IMR-90 (cell line): ENCODE measurements around the gene FAM8A1. TPM values are rescaled to one million over a fixed set of nuclear protein-coding genes. Genes with fewer than 3 reads are reported as not detected.
A peak's percentile ranks its signal among the peaks of the same experiment; 100 is the strongest.

Experiments used
- ATAC-seq: fragments of 200-7000 bp; cut with Tn5 transposase; 2 replicates; pipeline ENCODE4 v1.9.1; 2020; ENCODE audit warnings: low read depth, mild to moderate bottlenecking, moderate library complexity
- Bru-seq: library from RNA; stranded (reverse); fragments of 400-500 nt; gene quantifications from one replicate; lab custom pipeline; 2021; lab: Mats Ljungman, UMichigan
- BruChase-seq, 2 experiments: library from RNA; stranded (reverse); fragments of 400-500 nt; gene quantifications; one replicate each; lab custom pipeline; 2021; lab: Mats Ljungman, UMichigan
- BruUV-seq: library from RNA; stranded (reverse); fragments of 400-500 nt; replicated peaks from 2 replicates; lab custom pipeline; 2021; lab: Mats Ljungman, UMichigan
- CTCF ChIA-PET: fragments of 300-600 bp; formaldehyde crosslinking; extraction: SDS; loops from one replicate; lab custom pipeline; 2021; ENCODE audit warnings: antibody characterized with exemption; lab: Yijun Ruan, JAX
- POLR2A ChIA-PET: fragments of 300-600 bp; sonication (Branson Sonifier 250); formaldehyde crosslinking; loops from one replicate; lab custom pipeline; 2022; ENCODE audit warnings: antibody characterized with exemption; ENCODE audit not compliant: unreplicated experiment; lab: Charles Lee
- DNase-seq: peaks from one replicate; pipeline ENCODE4 v3.0.0; 2013
- H2AFZ ChIP-seq: replicated peaks from 2 replicates; pipeline ENCODE3; 2013; ENCODE audit warnings: low read length, mild to moderate bottlenecking; ENCODE audit not compliant: poor library complexity
- H2AK5ac ChIP-seq: 2 replicates; pipeline ENCODE4 v1.6.1; 2013; ENCODE audit warnings: low read depth, low read length, inconsistent platforms
- H2AK9ac ChIP-seq: replicated peaks from 2 replicates; pipeline ENCODE3; 2013; ENCODE audit warnings: mild to moderate bottlenecking, low read depth, low read length, moderate library complexity; ENCODE audit not compliant: poor library complexity
- H2BK120ac ChIP-seq: 2 replicates; pipeline ENCODE4 v1.6.1; 2013; ENCODE audit warnings: low read depth, low read length, inconsistent platforms
- H2BK15ac ChIP-seq: 3 replicates; pipeline ENCODE4 v1.6.1; 2013; ENCODE audit warnings: low read depth, low read length, inconsistent platforms
- H2BK20ac ChIP-seq: 2 replicates; pipeline ENCODE4 v1.6.1; 2013; ENCODE audit warnings: low read depth, mild to moderate bottlenecking, inconsistent platforms, low read length, moderate library complexity
- H2BK5ac ChIP-seq: 2 replicates; pipeline ENCODE4 v1.6.1; 2013; ENCODE audit warnings: mild to moderate bottlenecking, low read depth, low read length, inconsistent platforms; ENCODE audit not compliant: poor library complexity, severe bottlenecking
- H3K14ac ChIP-seq: replicated peaks from 2 replicates; pipeline ENCODE4 v1.6.1; 2013; ENCODE audit warnings: low read depth, low read length, inconsistent platforms
- H3K18ac ChIP-seq: 2 replicates; pipeline ENCODE4 v1.6.1; 2013; ENCODE audit warnings: low read depth, low read length, control low read depth
- H3K23ac ChIP-seq: 2 replicates; pipeline ENCODE4 v1.6.1; 2013; ENCODE audit warnings: low read depth, low read length, inconsistent platforms
- H3K27ac ChIP-seq: 2 replicates; pipeline ENCODE4 v1.5.1; 2013; ENCODE audit warnings: mild to moderate bottlenecking, control low read depth, low read length; ENCODE audit not compliant: insufficient read depth
- H3K27me3 ChIP-seq: 2 replicates; pipeline ENCODE4 v1.6.1; 2013; ENCODE audit warnings: low read length; ENCODE audit not compliant: control insufficient read depth, insufficient read depth
- H3K36me3 ChIP-seq: 2 replicates; pipeline ENCODE4 v1.6.1; 2013; ENCODE audit warnings: low read length, mixed read lengths; ENCODE audit not compliant: control insufficient read depth, insufficient read depth
- H3K4ac ChIP-seq: 2 replicates; pipeline ENCODE4 v1.6.1; 2013; ENCODE audit warnings: low read depth, low read length, inconsistent platforms
- H3K4me1 ChIP-seq: 2 replicates; pipeline ENCODE4 v1.6.1; 2013; ENCODE audit warnings: low read length, mixed read lengths; ENCODE audit not compliant: control insufficient read depth, insufficient read depth
- H3K4me2 ChIP-seq: 2 replicates; pipeline ENCODE4 v1.6.1; 2013; ENCODE audit warnings: low read depth, mild to moderate bottlenecking, control low read depth, low read length, moderate library complexity
- H3K4me3 ChIP-seq: 2 replicates; pipeline ENCODE4 v1.5.1; 2013; ENCODE audit warnings: low read depth, mild to moderate bottlenecking, control low read depth, low read length, moderate library complexity; ENCODE audit not compliant: insufficient read depth
- H3K56ac ChIP-seq: 2 replicates; pipeline ENCODE4 v1.6.1; 2013; ENCODE audit warnings: low read length, inconsistent platforms; ENCODE audit not compliant: insufficient read depth; ENCODE audit errors: extremely low read depth
- H3K79me1 ChIP-seq, 2 experiments: 2 replicates each; pipeline ENCODE4 v1.6.1; 2013; ENCODE audit warnings: low read length in 2 of 2, inconsistent platforms in 1 of 2, low read depth in 1 of 2
- H3K9ac ChIP-seq: 2 replicates; pipeline ENCODE4 v1.6.1; 2013; ENCODE audit warnings: low read depth, low read length, control low read depth
- H3K9me1 ChIP-seq: 2 replicates; pipeline ENCODE4 v1.6.1; 2013; ENCODE audit warnings: low read length, inconsistent platforms; ENCODE audit not compliant: insufficient read depth
- H3K9me3 ChIP-seq: 2 replicates; pipeline ENCODE4 v1.6.1; 2013; ENCODE audit warnings: low read length; ENCODE audit not compliant: control insufficient read depth, insufficient read depth
- H4K20me1 ChIP-seq: 2 replicates; pipeline ENCODE4 v1.6.1; 2013; ENCODE audit warnings: low read length, inconsistent platforms; ENCODE audit not compliant: insufficient read depth
- H4K5ac ChIP-seq: 2 replicates; pipeline ENCODE4 v1.6.1; 2013; ENCODE audit warnings: mild to moderate bottlenecking, low read depth, low read length, control low read depth
- H4K8ac ChIP-seq, 2 experiments: 2 replicates each; pipeline ENCODE4 v1.6.1; 2013; ENCODE audit warnings: low read depth in 2 of 2, low read length in 2 of 2, control low read depth in 1 of 2, inconsistent platforms in 1 of 2
- H4K91ac ChIP-seq: 2 replicates; pipeline ENCODE4 v1.6.1; 2013; ENCODE audit warnings: low read depth, low read length, inconsistent platforms; ENCODE audit not compliant: insufficient read depth
- CTCF ChIP-seq: conservative IDR thresholded peaks from 2 replicates; pipeline ENCODE4 v1.5.1; 2012; ENCODE audit warnings: mild to moderate bottlenecking, low read depth, low read length, improper control_type of control experiment
- ELK1 ChIP-seq: fragments of 150-350 bp; IDR thresholded peaks from 2 replicates; pipeline ENCODE4 v1.6.1; 2016; ENCODE audit warnings: low read depth, mild to moderate bottlenecking, low read length, moderate library complexity, borderline replicate concordance
- MAZ ChIP-seq: IDR thresholded peaks from 2 replicates; pipeline ENCODE4 v1.6.1; 2012; ENCODE audit warnings: low read depth, mild to moderate bottlenecking, low read length, improper control_type of control experiment, moderate library complexity, borderline replicate concordance
- NFE2L2 ChIP-seq: fragments of 150-350 bp; IDR thresholded peaks from 2 replicates; pipeline ENCODE4 v1.6.1; 2016; ENCODE audit warnings: low read depth, mild to moderate bottlenecking, low read length
- WGBS, 2 experiments: methylation state at CpG; one replicate each; pipeline versions ENCODE4 v1.1.5 to v1.1.7; 2013; ENCODE audit warnings: missing lambda C conversion rate in 2 of 2; ENCODE audit not compliant: insufficient read length in 1 of 2; ENCODE audit errors: extremely low coverage in 2 of 2; 5-methylcytosine and 5-hydroxymethylcytosine counted together
- dilution Hi-C: fragments of 300-500 bp; cut with HindIII; formaldehyde crosslinking; loops from one replicate; pipeline ENCODE4 v1.14.3; 2018; ENCODE audit warnings: low sequenced_read_pairs; ENCODE audit not compliant: unreplicated experiment
- in situ Hi-C: fragments of 300-500 bp; cut with MboI; formaldehyde crosslinking; loops from 3 replicates; pipeline ENCODE4 v1.14.3; 2019; ENCODE audit warnings: low sequenced_read_pairs, inconsistent platforms, mixed read lengths
- intact Hi-C: fragments of 100-400 bp; cut with micrococcal nuclease; formaldehyde crosslinking; loops from 2 replicates; pipeline ENCODE4 v1.10.0; 2022
- long read RNA-seq: library from polyadenylated mRNA; unstranded; transcript quantifications from one replicate; pipeline ENCODE4 v2.0.0, GENCODE V29; 2021; ENCODE audit not compliant: unreplicated experiment
- polyA plus RNA-seq, 3 experiments: library from polyadenylated mRNA; depleted of rRNA; stranded (reverse); fragments of >200 nt; gene quantifications; 2 replicates each; pipeline ENCODE4 v1.2.3, GENCODE V29; 2012; ENCODE audit warnings: low replicate concordance in 1 of 3
- total RNA-seq: library from RNA; depleted of rRNA; stranded (reverse); fragments of >200 nt; gene quantifications from 2 replicates; pipeline ENCODE4 v1.2.3, GENCODE V29; 2012; rRNA removed
- TF ChIP-seq, protein P1 (sequence below): fragments of 150-350 bp; IDR thresholded peaks from 2 replicates; pipeline ENCODE4 v1.6.1; 2017; ENCODE audit warnings: mild to moderate bottlenecking, antibody characterized with exemption, low read length, low read depth

FAM8A1 gene
- 8.2 and 17.2 TPM in 2 replicates for total RNA-seq
- polyA plus RNA-seq (2012; rRNA removed): 6.2 and 8.1 TPM in 2 replicates
- 2.0 and 2.6 TPM in 2 replicates for polyA plus RNA-seq (2012; cell fraction: cytosol; rRNA removed)
- polyA plus RNA-seq (2012; cell fraction: nucleus; rRNA removed; ENCODE audit: low replicate concordance): 2.6 and 8.1 TPM in 2 replicates
- Bru-seq, nascent RNA: percentile 64 among the genes with signal in this experiment
- percentile 94 among the genes with signal in this experiment for BruChase-seq, experiment 1, labeled RNA remaining after a 6-hour chase
- percentile 90 among the genes with signal in this experiment for BruChase-seq, experiment 2, labeled RNA remaining after a 2-hour chase
- long read RNA-seq, full-length matches to known transcripts: 97 of 100 reads
- long read RNA-seq, partial matches to known transcripts: 0 of 100 reads
- long read RNA-seq, other reads (novel, unspliced or antisense): 3 of 100 reads

GRCh38 chr6:17599877-17600526 is at the start of gene FAM8A1:
Gene FAM8A1 (plus strand): TSS chr6:17600302. CDS start chr6:17600410, 108 bp downstream.
- BruUV-seq: no TSS peak
- TF ChIP-seq, protein P1, sequence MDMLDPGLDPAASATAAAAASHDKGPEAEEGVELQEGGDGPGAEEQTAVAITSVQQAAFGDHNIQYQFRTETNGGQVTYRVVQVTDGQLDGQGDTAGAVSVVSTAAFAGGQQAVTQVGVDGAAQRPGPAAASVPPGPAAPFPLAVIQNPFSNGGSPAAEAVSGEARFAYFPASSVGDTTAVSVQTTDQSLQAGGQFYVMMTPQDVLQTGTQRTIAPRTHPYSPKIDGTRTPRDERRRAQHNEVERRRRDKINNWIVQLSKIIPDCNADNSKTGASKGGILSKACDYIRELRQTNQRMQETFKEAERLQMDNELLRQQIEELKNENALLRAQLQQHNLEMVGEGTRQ: no peak
- peak; percentile 26; the same call in 1 of the 2 replicates for TF ChIP-seq ELK1
- peak; percentile 52 for TF ChIP-seq CTCF
- peak; percentile 97 for TF ChIP-seq MAZ
- TF ChIP-seq NFE2L2: 0 out of 2 replicates have a peak, but pooled peaks have one; percentile 16
- intact Hi-C loops: no loop called here

More at GRCh38 chr6:17599877-17600526, at the start of gene FAM8A1:
- Histone ChIP-seq H4K5ac (peak within 1 kb of the TSS; percentile 98), H3K79me1 (peaks cover 10 to 13% of the 10 kb centered on the region in 2 experiments; a peak in 3 of 4 replicates), H3K4ac (peak within 1 kb of the TSS; percentile 53), H3K23ac (peak within 1 kb of the TSS; percentile 58), H3K18ac (peak within 1 kb of the TSS; percentile 67), H2BK5ac (peak within 1 kb of the TSS; percentile 63), H2AK9ac (peak within 1 kb of the TSS; percentile 86), H3K4me1 (peaks cover 6% of the 10 kb centered on the region), H3K9me1 (no peaks in the 10 kb centered on the region), H2BK20ac (no peak within 1 kb of the TSS), H3K36me3 (no peaks in the 10 kb centered on the region; the same call in none of the 2 replicates), H4K91ac (peak within 1 kb of the TSS; percentile 93), H3K27me3 (no peaks in the 10 kb centered on the region), H3K4me2 (peak within 1 kb of the TSS; percentile 86), H4K20me1 (0 out of 2 replicates have a peak, but pooled peaks cover 3% of the 10 kb centered on the region), H2AFZ (peak within 1 kb of the TSS; percentile 97), H3K9ac (peak within 1 kb of the TSS; percentile 92), H3K14ac (peak within 1 kb of the TSS; percentile 71), H2AK5ac (no peak within 1 kb of the TSS), H3K56ac (peak within 1 kb of the TSS; percentile 87; the same call in 1 of the 2 replicates), H2BK120ac (peak within 1 kb of the TSS; percentile 23; the same call in 1 of the 2 replicates), H3K9me3 (no peaks in the 10 kb centered on the region), H3K4me3 (peak within 1 kb of the TSS; percentile 60), H4K8ac (peak within 1 kb of the TSS; percentile 86 to 95), H2BK15ac (peak within 1 kb of the TSS; percentile 93; the same call in 2 of the 3 replicates), H3K27ac (peak within 1 kb of the TSS; percentile 81)
- dilution Hi-C loops: no loop called here
- in situ Hi-C loops: no loop called here
- ATAC-seq: peak; percentile 97
- 7% methylated on average over 14 of the region's 42 CpGs; no CpG with 5 or more reads in 1 of the 2 experiments for WGBS, 2 experiments
- ChIA-PET CTCF (interaction anchor here (0.6 to 1.1 kb wide), 4 partner anchors 10 to 358 kb away, joined by 3 to 5 read pairs (median 4); no protein-coding TSS in a partner anchor), POLR2A (interaction anchor here (0.5 to 0.6 kb wide), 2 partner anchors 12 to 69 kb away, joined by 5 to 7 read pairs; no protein-coding TSS in a partner anchor)
- peak; percentile 80 for DNase-seq
